H1 (cell line): ENCODE data around the gene TIMM21. TPM values are rescaled to one million over a fixed set of nuclear protein-coding genes. Genes with fewer than 3 reads are reported as not detected.
A peak's percentile ranks its signal among the peaks of the same experiment; 100 is the strongest.

Experiments
- BACH1 ChIP-seq: IDR thresholded peaks from 2 replicates; pipeline ENCODE4 v1.6.1; 2012; ENCODE audit warnings: low read length, improper control_type of control experiment
- CHD2 ChIP-seq: IDR thresholded peaks from 2 replicates; pipeline ENCODE4 v1.6.1; 2012; ENCODE audit warnings: low read length, improper control_type of control experiment
- CHD7 ChIP-seq: fragments of 300-600 bp; sonication (generic); IDR thresholded peaks from 2 replicates; pipeline ENCODE4 v1.7.1; 2012; ENCODE audit warnings: low read length, moderate library complexity, mild to moderate bottlenecking, inconsistent platforms; ENCODE audit not compliant: insufficient replicate concordance
- EGR1 ChIP-seq: IDR thresholded peaks from 2 replicates; pipeline ENCODE4 v1.6.1; 2011; ENCODE audit warnings: low read depth, low read length, borderline replicate concordance
- KDM4A ChIP-seq: IDR thresholded peaks from one replicate; pipeline ENCODE4 v1.7.1; 2012; ENCODE audit warnings: low read depth, mild to moderate bottlenecking, moderate library complexity, low read length, inconsistent platforms; ENCODE audit not compliant: severe bottlenecking
- SIN3A ChIP-seq, 2 experiments: IDR thresholded peaks in 1 of 2; conservative IDR thresholded peaks in 1 of 2; 2 replicates each; pipeline ENCODE4 v1.6.1; 2011 to 2012; ENCODE audit warnings: low read length in 2 of 2, improper control_type of control experiment in 1 of 2, low read depth in 1 of 2, mild to moderate bottlenecking in 1 of 2
- SUZ12 ChIP-seq: fragments of 200-600 bp; sonication (generic); IDR thresholded peaks from 2 replicates; pipeline ENCODE4 v1.6.1; 2012; ENCODE audit warnings: mild to moderate bottlenecking, inconsistent platforms, low read length, moderate library complexity, mixed read lengths
- TBP ChIP-seq: IDR thresholded peaks from 2 replicates; pipeline ENCODE4 v1.6.1; 2011; ENCODE audit warnings: low read depth, low read length, improper control_type of control experiment
- TEAD4 ChIP-seq: IDR thresholded peaks from 2 replicates; pipeline ENCODE4 v1.6.1; 2012; ENCODE audit warnings: low read depth, low read length, inconsistent platforms, mixed read lengths
- ZNF274 ChIP-seq: IDR thresholded peaks from 2 replicates; pipeline ENCODE4 v1.7.0; 2012; ENCODE audit warnings: low read length, borderline replicate concordance; ENCODE audit errors: extremely low read depth
- polyA plus RNA-seq, 7 experiments: library from polyadenylated mRNA; depleted of rRNA in 3 of 7; stranded (reverse) in 5 of 7; unstranded in 2 of 7; fragments of >200 nt in 5 of 7; fragments of 200-250 nt in 2 of 7; gene quantifications; 1 replicate in 5 of 7; 2 replicates in 1 of 7; 4 replicates in 1 of 7; pipeline versions ENCODE4 v1.2.1 to v1.2.3, GENCODE V29; 2011 to 2013; ENCODE audit warnings: missing spikeins in 2 of 7, mixed read lengths in 2 of 7
- total RNA-seq: library from RNA; stranded (reverse); fragmentation: NEBNext Ultra II Directional; extraction: Animal tissue kit (Norgen Biotek cat#: 25700); gene quantifications from 2 replicates; pipeline ENCODE4 v1.2.1, GENCODE V29; 2021

TIMM21 gene
- total and polyA plus RNA-seq, 2 of the 8 experiments (the other 6 are each of a cell fraction or from before 2014, with no cell fraction given), result 27.9 to 43.8 TPM

- TF ChIP-seq SUZ12, result no peak
- 0 out of 2 replicates have a peak, but pooled peaks have one; percentile 29 for TF ChIP-seq CHD2
- TF ChIP-seq SIN3A (conservative IDR thresholded peaks at IDR 0.05 in 1 of 2, IDR thresholded peaks at IDR 0.05 in 1 of 2; ENCODE audit: low read depth in 1 of 2, low read length in 2 of 2), result peak in 1 of 2 experiments; percentile 94; a peak in 2 of 4 replicates
- no peak for TF ChIP-seq TBP
- no peak for TF ChIP-seq ZNF274
- peak; percentile 72; the same call in 1 of the 2 replicates for TF ChIP-seq BACH1
- TF ChIP-seq CHD7, result no peak
- TF ChIP-seq EGR1, result peak; percentile 5; the same call in 1 of the 2 replicates
- no peak for TF ChIP-seq TEAD4
- TF ChIP-seq KDM4A, result peak; percentile 80
Measured at GRCh38 chr18:74147779-74148542, at the start of gene TIMM21, which contains the start of gene FBXO15 (continued).
